Measurements from ENCODE around the gene ZNF33A.
A peak's percentile ranks its signal among the peaks of the same experiment; 100 is the strongest.
"Not testable (repeated sequence)": the region's sequence is repeated elsewhere in the genome, so short reads cannot be mapped to it uniquely, and the experiment has no call there.

Gene ZNF33A

DNA sequence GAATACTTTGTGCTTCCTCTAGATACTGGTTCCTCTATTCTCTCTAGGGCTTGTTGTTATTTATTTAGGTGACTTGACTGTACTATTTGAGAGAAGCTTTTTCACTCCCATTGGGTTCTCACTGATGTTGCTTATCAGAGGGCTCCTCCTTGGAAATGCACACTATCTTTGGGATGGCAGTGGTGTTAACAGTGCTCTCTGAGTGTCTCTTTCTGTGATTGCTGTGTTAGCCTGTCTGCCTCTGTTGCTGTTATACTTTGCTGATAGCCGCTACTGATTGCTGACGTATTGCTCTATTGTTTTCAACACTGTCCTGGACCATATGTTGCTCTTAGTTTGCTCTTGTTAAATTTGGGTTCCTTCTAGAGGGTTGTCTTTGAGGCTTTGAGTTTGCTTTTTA, 34.7 kb downstream of the ZNF33A start:
- no peak for DNase-seq (ENCODE audit: low read depth in 2 of 2)

DNA sequence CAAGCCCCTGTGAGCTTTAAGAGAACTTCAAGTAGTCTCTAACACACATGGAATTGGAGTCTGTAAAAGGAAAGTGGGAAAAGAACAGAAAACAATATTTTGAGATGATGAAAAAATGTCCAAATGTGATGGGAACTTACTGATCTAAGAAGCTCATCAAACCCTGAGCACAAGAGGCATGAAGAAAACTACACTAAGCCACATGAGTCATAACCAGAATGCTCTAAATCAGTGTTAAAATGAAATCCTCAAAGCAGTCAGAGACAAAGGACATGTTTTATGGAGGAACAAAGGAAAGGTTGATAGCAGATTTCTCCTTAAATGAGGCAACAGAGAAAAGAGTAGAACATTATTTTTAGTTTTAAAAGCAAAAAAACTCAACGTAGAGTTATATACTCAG, 37.2 kb downstream of the ZNF33A start:
- no peak for DNase-seq (ENCODE audit: low read depth in 2 of 2)

GRCh38 chr10:38050212-38050611, 39.7 kb downstream of the ZNF33A start:
- DNase-seq (ENCODE audit: low read depth in 2 of 2) = no peak

DNA sequence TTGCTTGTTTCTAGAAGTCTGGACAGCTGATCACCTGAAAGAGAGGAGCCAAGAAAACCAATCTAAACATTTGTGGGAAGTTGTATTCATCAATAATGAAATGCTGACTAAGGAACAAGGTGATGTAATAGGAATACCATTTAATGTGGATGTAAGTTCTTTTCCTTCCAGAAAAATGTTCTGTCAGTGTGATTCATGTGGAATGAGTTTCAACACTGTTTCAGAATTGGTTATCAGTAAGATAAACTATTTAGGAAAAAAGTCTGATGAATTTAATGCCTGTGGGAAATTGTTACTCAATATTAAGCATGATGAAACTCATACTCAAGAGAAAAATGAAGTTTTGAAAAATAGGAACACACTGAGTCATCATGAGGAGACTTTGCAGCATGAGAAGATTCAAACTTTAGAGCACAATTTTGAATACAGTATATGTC, 43.9 kb downstream of the ZNF33A start:
- DNase-seq (ENCODE audit: low read depth in 2 of 2) = no peak

GRCh38 chr10:38055274-38055894, 44.9 kb downstream of the ZNF33A start:
- DNase-seq (ENCODE audit: low read depth in 2 of 2) = not testable (repeated sequence)

- DNase-seq (ENCODE audit: low read depth in 2 of 2) = not testable (repeated sequence)
These were observed 59.2 kb downstream of the ZNF33A start for GRCh38 chr10:38069663-38070062.

DNA sequence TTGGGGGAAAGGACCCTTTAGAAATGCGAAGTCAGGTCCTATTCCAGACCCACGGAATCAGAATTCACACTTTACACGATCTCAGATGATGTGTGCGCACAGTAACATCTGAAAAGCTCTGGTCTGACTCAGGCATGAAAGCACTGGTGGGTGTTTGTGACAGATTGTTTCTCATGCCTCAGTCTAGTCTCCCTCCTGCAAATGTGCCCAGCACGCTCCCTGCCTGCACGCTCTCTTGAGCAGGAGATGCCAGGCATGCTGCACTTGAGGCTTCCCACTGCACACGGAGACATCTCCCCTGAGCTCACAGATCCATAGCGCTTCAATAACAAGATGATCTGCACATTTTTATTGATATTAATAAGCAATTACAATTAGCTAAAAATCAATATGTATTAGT, 60.0 kb downstream of the ZNF33A start:
- DNase-seq (ENCODE audit: low read depth in 2 of 2) = no peak

- no peak for DNase-seq (ENCODE audit: low read depth in 2 of 2)
These were observed 62.1 kb downstream of the ZNF33A start for GRCh38 chr10:38072552-38072951.

GRCh38 chr10:38076687-38077086, 66.2 kb downstream of the ZNF33A start:
- no peak for DNase-seq (ENCODE audit: low read depth in 2 of 2)

DNA sequence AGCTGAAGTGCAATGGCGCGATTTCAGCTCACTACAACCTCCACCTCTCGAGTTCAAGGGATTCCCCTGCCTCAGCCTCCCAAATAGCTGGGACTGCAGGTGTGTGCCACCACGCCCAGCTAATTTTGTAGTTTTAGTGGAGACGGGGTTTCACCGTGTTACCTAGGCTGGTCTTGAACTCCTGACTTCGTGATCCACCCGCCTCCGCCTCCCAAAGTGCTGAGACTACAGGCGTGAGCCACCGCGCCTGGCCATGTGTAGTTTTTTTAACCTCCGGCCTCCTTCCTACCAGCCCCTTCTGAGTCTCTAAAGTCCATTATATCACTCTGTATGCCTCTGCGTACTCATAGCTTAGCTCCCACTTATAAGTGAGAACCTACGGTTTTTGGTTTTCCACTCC, 82.8 kb downstream of the ZNF33A start:
- DNase-seq (ENCODE audit: low read depth in 2 of 2) = not testable (repeated sequence)

DNA sequence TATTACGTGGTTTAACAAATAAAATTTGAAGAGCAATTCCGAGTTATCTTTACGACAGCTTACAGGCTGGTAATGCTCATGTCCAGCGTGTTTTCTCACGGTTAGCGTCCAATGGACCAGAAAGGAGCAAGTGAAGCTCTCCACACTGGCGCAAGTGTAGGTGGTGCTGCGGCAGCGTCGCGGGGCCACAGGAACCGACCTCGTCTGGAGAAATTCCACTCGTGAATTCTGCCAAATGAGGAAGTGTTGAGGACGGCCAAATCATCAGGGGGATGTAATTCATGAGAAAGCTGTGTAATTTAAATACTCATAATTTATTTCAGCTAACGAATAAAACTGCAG, 83.3 kb downstream of the ZNF33A start:
- no peak for DNase-seq (ENCODE audit: low read depth in 2 of 2)

DNA sequence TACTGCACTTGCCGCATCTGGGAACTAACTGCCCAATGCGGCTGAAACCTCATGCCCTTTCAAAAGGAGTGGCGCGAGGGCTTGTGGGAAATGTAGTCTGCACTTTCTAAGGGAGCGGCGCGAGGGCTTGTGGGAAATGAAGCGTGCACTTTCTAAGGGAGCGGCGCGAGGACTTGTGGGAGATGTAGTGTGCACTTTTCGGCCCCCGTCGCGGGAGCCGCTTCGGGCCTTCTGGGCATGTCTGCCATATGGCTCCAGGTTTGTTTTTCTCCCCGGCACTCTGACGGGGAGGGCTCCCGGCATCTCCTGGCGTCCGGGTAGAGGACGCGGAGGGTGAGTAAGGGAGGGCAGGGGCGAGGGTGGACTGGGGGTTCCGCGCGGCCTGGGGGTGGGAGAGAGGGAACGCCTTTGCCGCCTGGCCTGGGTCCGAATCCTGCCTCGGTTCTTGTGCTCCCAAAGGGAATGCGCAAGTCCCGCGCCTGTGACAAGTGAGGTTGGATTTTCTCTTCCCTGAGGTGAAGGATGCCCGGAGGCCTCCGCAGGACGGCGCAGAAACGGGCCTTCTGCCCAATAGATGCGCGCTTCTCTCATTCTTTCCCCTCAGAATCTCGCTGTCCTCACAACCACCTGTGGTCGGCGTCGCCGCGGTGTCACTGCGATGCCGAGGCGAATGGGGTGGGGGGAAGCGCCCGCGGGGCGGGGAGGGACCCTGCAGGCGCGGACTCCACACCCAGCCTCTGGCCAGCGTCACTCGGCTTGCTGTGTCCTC, 83.9 kb downstream of the ZNF33A start, which contains the start of gene ZNF37A:
Gene ZNF37A (plus strand): TSS at position 180 of the 769 bp plus-strand sequence. CDS start 2,281 bp downstream, outside the sequence.
- DNase-seq (ENCODE audit: low read depth in 2 of 2) = peak; percentile 81 to 82

DNA sequence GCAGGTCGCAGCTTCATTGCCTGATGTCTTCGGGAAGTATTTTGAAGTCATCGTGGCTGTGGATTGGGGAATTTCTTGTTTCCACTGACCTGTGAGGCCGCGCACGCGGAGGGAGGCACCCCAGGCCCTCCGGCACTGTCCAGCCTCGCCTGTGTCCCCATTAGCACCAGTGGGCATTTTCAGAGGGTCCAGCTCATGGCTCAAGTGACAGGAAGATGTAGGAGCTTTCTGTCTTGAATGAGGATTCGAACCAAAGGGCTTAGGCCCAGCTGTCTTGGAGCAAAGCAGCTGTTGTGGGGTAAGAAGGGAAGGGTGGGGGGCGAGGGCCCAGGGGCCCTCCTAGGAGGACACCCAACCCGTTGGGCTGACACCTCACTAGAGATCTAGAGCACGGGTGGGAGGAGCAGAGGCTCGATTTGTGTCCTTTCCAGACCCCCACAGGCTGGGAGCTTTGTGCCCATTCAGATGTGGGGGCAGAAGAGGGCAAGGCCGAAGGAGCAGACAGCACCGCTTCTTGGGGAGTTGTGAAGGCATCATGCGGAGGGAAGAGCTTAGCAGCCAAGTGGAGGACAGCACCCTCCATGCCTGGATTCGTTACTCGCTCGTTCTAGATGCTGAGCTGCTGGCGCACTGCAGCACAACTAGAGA, 84.6 kb downstream of the ZNF33A start:
- no peak for DNase-seq (ENCODE audit: low read depth in 2 of 2)

- no peak for DNase-seq (ENCODE audit: low read depth in 2 of 2)
These were observed 92.4 kb downstream of the ZNF33A start for GRCh38 chr10:38102880-38103279.

GRCh38 chr10:38103756-38104155, 93.3 kb downstream of the ZNF33A start:
- no peak for DNase-seq (ENCODE audit: low read depth in 2 of 2)

- no peak for DNase-seq (ENCODE audit: low read depth in 2 of 2)
These were observed 101.7 kb downstream of the ZNF33A start for GRCh38 chr10:38112159-38112558.

All from stimulated activated CD4-positive, alpha-beta T cell treated with anti-CD3 and anti-CD28 coated beads, Interleukin-4, amount 100 ng/mL, for 48 hours (primary cell).